Measurements from ENCODE around the gene IQGAP1. TPM values are rescaled to one million over a fixed set of nuclear protein-coding genes. Genes with fewer than 3 reads are reported as not detected.

IQGAP1 gene
- total and polyA plus RNA-seq, 9 of the 15 experiments (the other 6 are each of a cell fraction or from before 2014, with no cell fraction given), result 37.6 to 143 (median 77.7) TPM

DNA sequence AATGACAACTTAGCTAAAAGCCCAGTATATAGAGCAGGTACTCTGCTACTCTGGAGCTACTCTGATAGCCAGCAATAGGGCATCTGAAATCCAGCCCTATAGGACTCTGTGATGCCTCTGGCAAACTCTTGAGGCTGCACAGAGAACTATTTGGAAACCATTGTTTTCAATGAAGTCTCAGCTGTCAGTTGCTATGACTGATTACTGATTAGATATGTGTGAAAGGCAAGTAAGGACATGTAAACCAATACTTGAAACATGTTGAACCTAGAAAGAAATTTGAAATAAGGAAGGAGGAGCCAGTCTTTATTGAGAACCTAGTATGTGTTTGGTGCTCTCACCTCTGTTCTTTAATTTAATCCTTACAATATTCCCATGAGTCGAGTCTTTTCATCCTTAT lies 101.5 kb downstream of the IQGAP1 start (continued):
- TF ChIP-seq, protein P1, sequence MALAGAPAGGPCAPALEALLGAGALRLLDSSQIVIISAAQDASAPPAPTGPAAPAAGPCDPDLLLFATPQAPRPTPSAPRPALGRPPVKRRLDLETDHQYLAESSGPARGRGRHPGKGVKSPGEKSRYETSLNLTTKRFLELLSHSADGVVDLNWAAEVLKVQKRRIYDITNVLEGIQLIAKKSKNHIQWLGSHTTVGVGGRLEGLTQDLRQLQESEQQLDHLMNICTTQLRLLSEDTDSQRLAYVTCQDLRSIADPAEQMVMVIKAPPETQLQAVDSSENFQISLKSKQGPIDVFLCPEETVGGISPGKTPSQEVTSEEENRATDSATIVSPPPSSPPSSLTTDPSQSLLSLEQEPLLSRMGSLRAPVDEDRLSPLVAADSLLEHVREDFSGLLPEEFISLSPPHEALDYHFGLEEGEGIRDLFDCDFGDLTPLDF (CRISPR knock-in tag; IDR thresholded peaks at IDR 0.05), result no peak
- TF ChIP-seq FOXA1 (IDR thresholded peaks at IDR 0.05; ENCODE audit: borderline replicate concordance), result no peak

GRCh38 chr15:90489944-90490343 lies 101.9 kb downstream of the IQGAP1 start:
- no peak for DNase-seq (ENCODE audit: extremely low read depth in 1 of 4, low spot score in 3 of 4)
- ChIA-PET POLR2A (interaction anchor here (0.6 kb wide), 1 partner anchor 109 kb away, joined by 3 read pairs; no protein-coding TSS in a partner anchor), CTCF (ENCODE audit: low intra/inter-chr PET ratio) (no interaction called here)
- Histone ChIP-seq H3K4me1 (replicated peaks in 1 of 2; ENCODE audit: control insufficient read depth in 2 of 2, insufficient read depth in 2 of 2, low read length in 2 of 2) (peaks cover 0 to under 1% of the 10 kb centered on the region in 2 experiments; a peak in 1 of 5 replicates), H3K4me3 (no peak overlapping the region), H4K20me1 (replicated peaks; ENCODE audit: control insufficient read depth, insufficient read depth, low read length) (no peaks in the 10 kb centered on the region), H3K4me2 (ENCODE audit: insufficient read depth, low read length) (no peak overlapping the region), H3K36me3 (ENCODE audit: control insufficient read depth, insufficient read depth, low read length) (peaks cover 73% of the 10 kb centered on the region), H2AFZ (ENCODE audit: low read depth, low read length) (no peak overlapping the region), H3K9me3 (replicated peaks; ENCODE audit: control insufficient read depth, insufficient read depth, low read depth, low read length) (no peaks in the 10 kb centered on the region), H3K9ac (ENCODE audit: insufficient read depth in 1 of 2, low read depth in 2 of 2, low read length in 2 of 2) (no peak overlapping the region), H3K27me3 (ENCODE audit: control insufficient read depth in 2 of 2, insufficient read depth in 2 of 2, low read length in 2 of 2) (no peaks in the 10 kb centered on the region), H3K9me1 (ENCODE audit: control insufficient read depth, insufficient read depth, low read length) (no peaks in the 10 kb centered on the region), H3K79me2 (ENCODE audit: control insufficient read depth, insufficient read depth, low read length) (no peaks in the 10 kb centered on the region), H3K27ac (ENCODE audit: extremely low read depth, low read depth, low read length) (no peak overlapping the region)
- intact Hi-C loops (cut with micrococcal nuclease) (loop anchor here (10.0 kb wide), 1 partner anchor 205 kb away; no protein-coding TSS in a partner anchor), in situ Hi-C loops (cut with MboI) (loop anchor here (5.0 kb wide), 1 partner anchor 397 kb away; no protein-coding TSS in a partner anchor)
- 81% methylated on average over 2 of the region's 2 CpGs for WGBS (ENCODE audit: insufficient coverage, low coverage, missing lambda C conversion rate)
- ATAC-seq, result no peak
- BruUV-seq (replicated peaks), result no TSS peak
- TF ChIP-seq ESRRB (CRISPR knock-in tag; IDR thresholded peaks at IDR 0.05; ENCODE audit: borderline replicate concordance) (no peak), ZNF184 (CRISPR knock-in tag; IDR thresholded peaks at IDR 0.05) (no peak), ZNF263 (CRISPR knock-in tag; IDR thresholded peaks at IDR 0.05; ENCODE audit: borderline replicate concordance) (no peak), BCOR (IDR thresholded peaks at IDR 0.05) (no peak), SMAD4 (CRISPR knock-in tag; conservative IDR thresholded peaks at IDR 0.05) (no peak), ATF7 (IDR thresholded peaks at IDR 0.05) (no peak), RFX5 (IDR thresholded peaks at IDR 0.05; ENCODE audit: low read depth, low read length) (no peak), EHMT2 (IDR thresholded peaks at IDR 0.05) (no peak), MTA1 (IDR thresholded peaks at IDR 0.05; ENCODE audit: borderline replicate concordance) (no peak)
- TF ChIP-seq, protein P2, sequence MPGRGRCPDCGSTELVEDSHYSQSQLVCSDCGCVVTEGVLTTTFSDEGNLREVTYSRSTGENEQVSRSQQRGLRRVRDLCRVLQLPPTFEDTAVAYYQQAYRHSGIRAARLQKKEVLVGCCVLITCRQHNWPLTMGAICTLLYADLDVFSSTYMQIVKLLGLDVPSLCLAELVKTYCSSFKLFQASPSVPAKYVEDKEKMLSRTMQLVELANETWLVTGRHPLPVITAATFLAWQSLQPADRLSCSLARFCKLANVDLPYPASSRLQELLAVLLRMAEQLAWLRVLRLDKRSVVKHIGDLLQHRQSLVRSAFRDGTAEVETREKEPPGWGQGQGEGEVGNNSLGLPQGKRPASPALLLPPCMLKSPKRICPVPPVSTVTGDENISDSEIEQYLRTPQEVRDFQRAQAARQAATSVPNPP (IDR thresholded peaks at IDR 0.05; ENCODE audit: borderline replicate concordance, insufficient read depth, insufficient read length), result no peak
- TF ChIP-seq, protein P3, sequence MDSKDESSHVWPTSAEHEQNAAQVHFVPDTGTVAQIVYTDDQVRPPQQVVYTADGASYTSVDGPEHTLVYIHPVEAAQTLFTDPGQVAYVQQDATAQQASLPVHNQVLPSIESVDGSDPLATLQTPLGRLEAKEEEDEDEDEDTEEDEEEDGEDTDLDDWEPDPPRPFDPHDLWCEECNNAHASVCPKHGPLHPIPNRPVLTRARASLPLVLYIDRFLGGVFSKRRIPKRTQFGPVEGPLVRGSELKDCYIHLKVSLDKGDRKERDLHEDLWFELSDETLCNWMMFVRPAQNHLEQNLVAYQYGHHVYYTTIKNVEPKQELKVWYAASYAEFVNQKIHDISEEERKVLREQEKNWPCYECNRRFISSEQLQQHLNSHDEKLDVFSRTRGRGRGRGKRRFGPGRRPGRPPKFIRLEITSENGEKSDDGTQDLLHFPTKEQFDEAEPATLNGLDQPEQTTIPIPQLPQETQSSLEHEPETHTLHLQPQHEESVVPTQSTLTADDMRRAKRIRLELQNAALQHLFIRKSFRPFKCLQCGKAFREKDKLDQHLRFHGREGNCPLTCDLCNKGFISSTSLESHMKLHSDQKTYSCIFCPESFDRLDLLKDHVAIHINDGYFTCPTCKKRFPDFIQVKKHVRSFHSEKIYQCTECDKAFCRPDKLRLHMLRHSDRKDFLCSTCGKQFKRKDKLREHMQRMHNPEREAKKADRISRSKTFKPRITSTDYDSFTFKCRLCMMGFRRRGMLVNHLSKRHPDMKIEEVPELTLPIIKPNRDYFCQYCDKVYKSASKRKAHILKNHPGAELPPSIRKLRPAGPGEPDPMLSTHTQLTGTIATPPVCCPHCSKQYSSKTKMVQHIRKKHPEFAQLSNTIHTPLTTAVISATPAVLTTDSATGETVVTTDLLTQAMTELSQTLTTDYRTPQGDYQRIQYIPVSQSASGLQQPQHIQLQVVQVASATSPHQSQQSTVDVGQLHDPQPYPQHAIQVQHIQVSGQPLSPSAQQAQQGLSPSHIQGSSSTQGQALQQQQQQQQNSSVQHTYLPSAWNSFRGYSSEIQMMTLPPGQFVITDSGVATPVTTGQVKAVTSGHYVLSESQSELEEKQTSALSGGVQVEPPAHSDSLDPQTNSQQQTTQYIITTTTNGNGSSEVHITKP (IDR thresholded peaks at IDR 0.05; ENCODE audit: partially characterized antibody), result no peak
- TF ChIP-seq, protein P4, sequence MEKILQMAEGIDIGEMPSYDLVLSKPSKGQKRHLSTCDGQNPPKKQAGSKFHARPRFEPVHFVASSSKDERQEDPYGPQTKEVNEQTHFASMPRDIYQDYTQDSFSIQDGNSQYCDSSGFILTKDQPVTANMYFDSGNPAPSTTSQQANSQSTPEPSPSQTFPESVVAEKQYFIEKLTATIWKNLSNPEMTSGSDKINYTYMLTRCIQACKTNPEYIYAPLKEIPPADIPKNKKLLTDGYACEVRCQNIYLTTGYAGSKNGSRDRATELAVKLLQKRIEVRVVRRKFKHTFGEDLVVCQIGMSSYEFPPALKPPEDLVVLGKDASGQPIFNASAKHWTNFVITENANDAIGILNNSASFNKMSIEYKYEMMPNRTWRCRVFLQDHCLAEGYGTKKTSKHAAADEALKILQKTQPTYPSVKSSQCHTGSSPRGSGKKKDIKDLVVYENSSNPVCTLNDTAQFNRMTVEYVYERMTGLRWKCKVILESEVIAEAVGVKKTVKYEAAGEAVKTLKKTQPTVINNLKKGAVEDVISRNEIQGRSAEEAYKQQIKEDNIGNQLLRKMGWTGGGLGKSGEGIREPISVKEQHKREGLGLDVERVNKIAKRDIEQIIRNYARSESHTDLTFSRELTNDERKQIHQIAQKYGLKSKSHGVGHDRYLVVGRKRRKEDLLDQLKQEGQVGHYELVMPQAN (IDR thresholded peaks at IDR 0.05; ENCODE audit: borderline replicate concordance), result no peak
- FAIRE-seq, result no peak
